ENCODE data around the gene HOXC10. TPM values are rescaled to one million over a fixed set of nuclear protein-coding genes. Genes with fewer than 3 reads are reported as not detected.
A peak's percentile ranks its signal among the peaks of the same experiment; 100 is the strongest.

The HOXC10 gene
- total RNA-seq, 2 donors from 2014 or later, result not detected

- ATAC-seq (replicated peaks in 1 of 2) (no peak), DNase-seq (no peak)
- peak overlapping the region; percentile 17 to 65 for H3K4me3 Mint-ChIP-seq
- H3K36me3 Mint-ChIP-seq (ENCODE audit: insufficient read depth in 2 of 2), result no peaks in the 10 kb centered on the region
- no peaks in the 10 kb centered on the region for H3K9me3 Mint-ChIP-seq
- H3K27me3 Mint-ChIP-seq (ENCODE audit: low read depth), result peaks cover 89% of the 10 kb centered on the region
- no peak overlapping the region for H3K27ac Mint-ChIP-seq
- peaks cover 31% of the 10 kb centered on the region for H3K4me1 Mint-ChIP-seq (ENCODE audit: low read depth)
Measured at GRCh38 chr12:54011665-54012532, 27.0 kb downstream of the HOXC10 start.

GRCh38 chr12:54012631-54013409 is 27.9 kb downstream of the HOXC10 start:
- H3K27ac Mint-ChIP-seq, result no peak overlapping the region
- no peaks in the 10 kb centered on the region for H3K9me3 Mint-ChIP-seq
- H3K36me3 Mint-ChIP-seq (ENCODE audit: insufficient read depth in 2 of 2), result no peaks in the 10 kb centered on the region
- peaks cover 39% of the 10 kb centered on the region for H3K4me1 Mint-ChIP-seq (ENCODE audit: low read depth)
- DNase-seq, result no peak
- peaks cover 87% of the 10 kb centered on the region for H3K27me3 Mint-ChIP-seq (ENCODE audit: low read depth)
- no peak overlapping the region for H3K4me3 Mint-ChIP-seq
- no peak for ATAC-seq (replicated peaks in 1 of 2)

DNA sequence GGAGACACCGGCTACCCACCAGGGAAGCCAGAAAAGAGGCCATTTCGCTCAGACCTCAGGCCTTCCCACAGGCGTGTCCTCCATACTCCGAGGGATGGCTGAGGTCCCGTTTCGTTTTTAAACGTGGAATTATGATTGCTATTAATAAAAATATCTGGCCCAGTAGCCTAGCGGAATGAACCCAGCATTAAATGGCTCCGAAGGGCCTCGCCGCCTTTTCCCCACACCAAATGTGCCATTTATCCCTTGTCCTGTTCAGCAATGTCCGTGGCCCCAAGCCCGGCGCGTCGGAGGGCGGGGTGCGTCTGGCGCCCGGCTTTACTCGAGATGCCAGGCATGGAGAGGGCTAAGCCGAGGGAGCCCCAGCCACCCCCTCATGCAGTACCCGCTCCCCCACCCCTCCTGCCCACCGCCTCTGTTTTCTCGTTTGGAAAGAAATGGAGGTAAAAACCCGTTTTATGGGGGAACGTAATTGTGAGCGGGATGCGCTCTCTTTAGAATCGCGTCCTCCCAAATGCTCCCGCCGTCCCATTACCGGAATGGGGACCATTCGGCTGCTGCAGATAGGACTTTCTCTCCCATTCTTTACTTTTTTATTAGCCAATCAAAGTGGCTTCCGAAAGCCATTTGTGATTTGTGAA is 29.6 kb downstream of the HOXC10 start:
- ATAC-seq (replicated peaks in 1 of 2) (no peak), DNase-seq (no peak)
- Mint-ChIP-seq H3K36me3 (ENCODE audit: insufficient read depth in 2 of 2) (no peaks in the 10 kb centered on the region), H3K9me3 (no peaks in the 10 kb centered on the region), H3K27ac (peak overlapping the region; percentile 82), H3K4me1 (ENCODE audit: low read depth) (peaks cover 44% of the 10 kb centered on the region), H3K27me3 (ENCODE audit: low read depth) (peaks cover 77% of the 10 kb centered on the region), H3K4me3 (peak overlapping the region; percentile 64 to 76)

- ATAC-seq (replicated peaks in 1 of 2), result no peak
- Mint-ChIP-seq H3K36me3 (ENCODE audit: insufficient read depth in 2 of 2) (no peaks in the 10 kb centered on the region), H3K4me3 (peak overlapping the region; percentile 64 to 76), H3K9me3 (no peaks in the 10 kb centered on the region), H3K27me3 (ENCODE audit: low read depth) (peaks cover 77% of the 10 kb centered on the region), H3K27ac (peak overlapping the region; percentile 82), H3K4me1 (ENCODE audit: low read depth) (peaks cover 43% of the 10 kb centered on the region)
- DNase-seq, result no peak
Measured at GRCh38 chr12:54015018-54015931, 30.3 kb downstream of the HOXC10 start.

DNA sequence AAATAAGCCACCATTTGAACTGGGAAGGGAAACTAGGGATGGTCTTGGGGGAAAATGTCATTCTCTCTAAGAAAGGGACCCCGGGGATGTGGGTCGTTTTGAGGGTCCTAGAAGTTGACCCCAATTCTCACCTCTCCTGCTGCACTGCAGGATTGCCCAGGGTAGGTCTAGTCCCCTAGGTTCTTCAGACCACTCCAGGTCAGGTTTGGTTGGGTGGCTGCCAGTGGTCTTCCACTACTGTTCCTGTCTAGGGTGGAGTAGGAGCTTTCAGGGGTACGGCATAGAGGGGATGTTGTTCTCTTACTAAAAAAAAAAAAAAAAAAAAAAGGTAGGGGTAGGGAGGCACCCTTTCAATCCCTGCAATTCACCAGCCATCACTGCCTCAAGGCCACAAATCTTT is 31.1 kb downstream of the HOXC10 start:
- ATAC-seq (replicated peaks in 1 of 2) (no peak), DNase-seq (no peak)
- Mint-ChIP-seq H3K36me3 (ENCODE audit: insufficient read depth in 2 of 2) (no peaks in the 10 kb centered on the region), H3K27ac (no peak overlapping the region), H3K4me3 (no peak overlapping the region), H3K9me3 (no peaks in the 10 kb centered on the region), H3K4me1 (ENCODE audit: low read depth) (peaks cover 43% of the 10 kb centered on the region), H3K27me3 (ENCODE audit: low read depth) (peaks cover 75% of the 10 kb centered on the region)

- no peak for ATAC-seq (replicated peaks in 1 of 2)
Measured at GRCh38 chr12:54016478-54016964, 31.6 kb downstream of the HOXC10 start.

GRCh38 chr12:54017027-54017788 is 32.3 kb downstream of the HOXC10 start:
- no peak for DNase-seq
- peak; percentile 61 to 63 for ATAC-seq (replicated peaks in 1 of 2)
- peaks cover 40% of the 10 kb centered on the region for H3K4me1 Mint-ChIP-seq (ENCODE audit: low read depth)
- H3K27me3 Mint-ChIP-seq (ENCODE audit: low read depth), result peaks cover 75% of the 10 kb centered on the region
- peak overlapping the region; percentile 42 for H3K27ac Mint-ChIP-seq
- no peaks in the 10 kb centered on the region for H3K9me3 Mint-ChIP-seq
- H3K36me3 Mint-ChIP-seq (ENCODE audit: insufficient read depth in 2 of 2), result no peaks in the 10 kb centered on the region
- peak overlapping the region; percentile 80 to 93 for H3K4me3 Mint-ChIP-seq

More at GRCh38 chr12:54016478-54016964, 31.6 kb downstream of the HOXC10 start:
- peak overlapping the region; percentile 56 to 64 for H3K4me3 Mint-ChIP-seq
- H3K27me3 Mint-ChIP-seq (ENCODE audit: low read depth), result peaks cover 75% of the 10 kb centered on the region
- H3K4me1 Mint-ChIP-seq (ENCODE audit: low read depth), result peaks cover 41% of the 10 kb centered on the region
- no peaks in the 10 kb centered on the region for H3K36me3 Mint-ChIP-seq (ENCODE audit: insufficient read depth in 2 of 2)
- no peak overlapping the region for H3K27ac Mint-ChIP-seq
- no peaks in the 10 kb centered on the region for H3K9me3 Mint-ChIP-seq
- DNase-seq, result no peak

DNA sequence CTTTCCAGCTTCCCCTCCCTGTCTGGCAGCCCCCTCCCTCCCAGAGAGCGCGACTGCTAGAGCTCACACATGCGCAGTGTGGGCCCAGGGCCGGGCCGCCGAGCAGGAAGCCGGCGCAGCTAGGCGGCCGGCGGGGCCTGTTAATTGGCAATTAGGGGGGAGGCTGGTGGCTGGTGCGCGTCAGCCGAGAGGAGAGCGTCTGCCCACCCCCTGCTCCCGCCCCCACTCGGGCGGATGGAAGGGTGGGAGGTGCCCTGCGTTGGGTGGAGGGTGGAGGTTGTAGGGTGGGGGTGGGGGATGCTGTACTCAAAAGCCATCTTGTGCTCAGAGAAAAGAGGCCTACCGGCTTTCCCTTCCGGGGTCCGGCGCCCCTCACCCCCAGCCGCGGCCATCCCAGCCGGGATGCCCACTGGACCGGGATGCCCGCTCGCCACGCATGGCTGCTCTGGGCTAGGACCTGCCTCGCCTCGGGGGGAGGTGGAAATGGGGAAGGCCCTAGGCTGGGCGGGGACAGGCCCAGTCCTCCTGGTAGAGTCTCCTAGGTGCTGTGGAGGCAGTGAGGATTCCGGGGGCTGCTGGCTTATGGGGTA is 33.0 kb downstream of the HOXC10 start:
- Mint-ChIP-seq H3K36me3 (ENCODE audit: insufficient read depth in 2 of 2) (no peaks in the 10 kb centered on the region), H3K27me3 (ENCODE audit: low read depth) (peaks cover 75% of the 10 kb centered on the region), H3K27ac (no peak overlapping the region), H3K9me3 (no peaks in the 10 kb centered on the region), H3K4me1 (ENCODE audit: low read depth) (peaks cover 40% of the 10 kb centered on the region), H3K4me3 (peak overlapping the region; percentile 80 to 93)
- ATAC-seq (replicated peaks in 1 of 2) (peak; percentile 89 to 92), DNase-seq (peak; percentile 79 to 83)

GRCh38 chr12:54018468-54018984 is 33.6 kb downstream of the HOXC10 start:
- H3K4me1 Mint-ChIP-seq (ENCODE audit: low read depth), result peaks cover 40% of the 10 kb centered on the region
- peak overlapping the region; percentile 80 to 93 for H3K4me3 Mint-ChIP-seq
- H3K27ac Mint-ChIP-seq, result no peak overlapping the region
- H3K9me3 Mint-ChIP-seq, result no peaks in the 10 kb centered on the region
- ATAC-seq (replicated peaks in 1 of 2) (no peak), DNase-seq (no peak)
- peaks cover 75% of the 10 kb centered on the region for H3K27me3 Mint-ChIP-seq (ENCODE audit: low read depth)
- H3K36me3 Mint-ChIP-seq (ENCODE audit: insufficient read depth in 2 of 2), result no peaks in the 10 kb centered on the region

GRCh38 chr12:54019091-54019811 is 34.3 kb downstream of the HOXC10 start:
- Mint-ChIP-seq H3K36me3 (ENCODE audit: insufficient read depth in 2 of 2) (no peaks in the 10 kb centered on the region), H3K27me3 (ENCODE audit: low read depth) (peaks cover 75% of the 10 kb centered on the region), H3K4me1 (ENCODE audit: low read depth) (peaks cover 36% of the 10 kb centered on the region), H3K27ac (no peak overlapping the region), H3K4me3 (peak overlapping the region; percentile 9 to 56), H3K9me3 (no peaks in the 10 kb centered on the region)
- ATAC-seq (replicated peaks in 1 of 2), result no peak
- DNase-seq, result no peak

Measured in activated T-cell treated with anti-CD3 and anti-CD28 coated beads, Interleukin-2, amount 50 U/mL, for 72 hours (primary cell).